IMR-90 (cell line): Measurements from ENCODE around the gene TEX264. TPM values are rescaled to one million over a fixed set of nuclear protein-coding genes. Genes with fewer than 3 reads are reported as not detected.

ENCODE experiments used
- ATAC-seq: fragments of 200-7000 bp; cut with Tn5 transposase; 2 replicates; pipeline ENCODE4 v1.9.1; 2020; ENCODE audit warnings: low read depth, mild to moderate bottlenecking, moderate library complexity
- BruUV-seq: library from RNA; stranded (reverse); fragments of 400-500 nt; replicated peaks from 2 replicates; lab custom pipeline; 2021; lab: Mats Ljungman, UMichigan
- CTCF ChIA-PET: fragments of 300-600 bp; formaldehyde crosslinking; extraction: SDS; loops from one replicate; lab custom pipeline; 2021; ENCODE audit warnings: antibody characterized with exemption; lab: Yijun Ruan, JAX
- POLR2A ChIA-PET: fragments of 300-600 bp; sonication (Branson Sonifier 250); formaldehyde crosslinking; loops from one replicate; lab custom pipeline; 2022; ENCODE audit warnings: antibody characterized with exemption; ENCODE audit not compliant: unreplicated experiment; lab: Charles Lee
- DNase-seq: peaks from one replicate; pipeline ENCODE4 v3.0.0; 2013
- H2AFZ ChIP-seq: replicated peaks from 2 replicates; pipeline ENCODE3; 2013; ENCODE audit warnings: low read length, mild to moderate bottlenecking; ENCODE audit not compliant: poor library complexity
- H2AK5ac ChIP-seq: 2 replicates; pipeline ENCODE4 v1.6.1; 2013; ENCODE audit warnings: low read depth, low read length, inconsistent platforms
- H2AK9ac ChIP-seq: replicated peaks from 2 replicates; pipeline ENCODE3; 2013; ENCODE audit warnings: mild to moderate bottlenecking, low read depth, low read length, moderate library complexity; ENCODE audit not compliant: poor library complexity
- H2BK120ac ChIP-seq: 2 replicates; pipeline ENCODE4 v1.6.1; 2013; ENCODE audit warnings: low read depth, low read length, inconsistent platforms
- H2BK15ac ChIP-seq: 3 replicates; pipeline ENCODE4 v1.6.1; 2013; ENCODE audit warnings: low read depth, low read length, inconsistent platforms
- H2BK20ac ChIP-seq: 2 replicates; pipeline ENCODE4 v1.6.1; 2013; ENCODE audit warnings: low read depth, mild to moderate bottlenecking, inconsistent platforms, low read length, moderate library complexity
- H2BK5ac ChIP-seq: 2 replicates; pipeline ENCODE4 v1.6.1; 2013; ENCODE audit warnings: mild to moderate bottlenecking, low read depth, low read length, inconsistent platforms; ENCODE audit not compliant: poor library complexity, severe bottlenecking
- H3K14ac ChIP-seq: replicated peaks from 2 replicates; pipeline ENCODE4 v1.6.1; 2013; ENCODE audit warnings: low read depth, low read length, inconsistent platforms
- H3K18ac ChIP-seq: 2 replicates; pipeline ENCODE4 v1.6.1; 2013; ENCODE audit warnings: low read depth, low read length, control low read depth
- H3K23ac ChIP-seq: 2 replicates; pipeline ENCODE4 v1.6.1; 2013; ENCODE audit warnings: low read depth, low read length, inconsistent platforms
- H3K27ac ChIP-seq: 2 replicates; pipeline ENCODE4 v1.5.1; 2013; ENCODE audit warnings: mild to moderate bottlenecking, control low read depth, low read length; ENCODE audit not compliant: insufficient read depth
- H3K27me3 ChIP-seq: 2 replicates; pipeline ENCODE4 v1.6.1; 2013; ENCODE audit warnings: low read length; ENCODE audit not compliant: control insufficient read depth, insufficient read depth
- H3K36me3 ChIP-seq: 2 replicates; pipeline ENCODE4 v1.6.1; 2013; ENCODE audit warnings: low read length, mixed read lengths; ENCODE audit not compliant: control insufficient read depth, insufficient read depth
- H3K4ac ChIP-seq: 2 replicates; pipeline ENCODE4 v1.6.1; 2013; ENCODE audit warnings: low read depth, low read length, inconsistent platforms
- H3K4me1 ChIP-seq: 2 replicates; pipeline ENCODE4 v1.6.1; 2013; ENCODE audit warnings: low read length, mixed read lengths; ENCODE audit not compliant: control insufficient read depth, insufficient read depth
- H3K4me2 ChIP-seq: 2 replicates; pipeline ENCODE4 v1.6.1; 2013; ENCODE audit warnings: low read depth, mild to moderate bottlenecking, control low read depth, low read length, moderate library complexity
- H3K4me3 ChIP-seq: 2 replicates; pipeline ENCODE4 v1.5.1; 2013; ENCODE audit warnings: low read depth, mild to moderate bottlenecking, control low read depth, low read length, moderate library complexity; ENCODE audit not compliant: insufficient read depth
- H3K56ac ChIP-seq: 2 replicates; pipeline ENCODE4 v1.6.1; 2013; ENCODE audit warnings: low read length, inconsistent platforms; ENCODE audit not compliant: insufficient read depth; ENCODE audit errors: extremely low read depth
- H3K79me1 ChIP-seq, 2 experiments: 2 replicates each; pipeline ENCODE4 v1.6.1; 2013; ENCODE audit warnings: low read length in 2 of 2, inconsistent platforms in 1 of 2, low read depth in 1 of 2
- H3K9ac ChIP-seq: 2 replicates; pipeline ENCODE4 v1.6.1; 2013; ENCODE audit warnings: low read depth, low read length, control low read depth
- H3K9me1 ChIP-seq: 2 replicates; pipeline ENCODE4 v1.6.1; 2013; ENCODE audit warnings: low read length, inconsistent platforms; ENCODE audit not compliant: insufficient read depth
- H3K9me3 ChIP-seq: 2 replicates; pipeline ENCODE4 v1.6.1; 2013; ENCODE audit warnings: low read length; ENCODE audit not compliant: control insufficient read depth, insufficient read depth
- H4K20me1 ChIP-seq: 2 replicates; pipeline ENCODE4 v1.6.1; 2013; ENCODE audit warnings: low read length, inconsistent platforms; ENCODE audit not compliant: insufficient read depth
- H4K5ac ChIP-seq: 2 replicates; pipeline ENCODE4 v1.6.1; 2013; ENCODE audit warnings: mild to moderate bottlenecking, low read depth, low read length, control low read depth
- H4K8ac ChIP-seq, 2 experiments: 2 replicates each; pipeline ENCODE4 v1.6.1; 2013; ENCODE audit warnings: low read depth in 2 of 2, low read length in 2 of 2, control low read depth in 1 of 2, inconsistent platforms in 1 of 2
- H4K91ac ChIP-seq: 2 replicates; pipeline ENCODE4 v1.6.1; 2013; ENCODE audit warnings: low read depth, low read length, inconsistent platforms; ENCODE audit not compliant: insufficient read depth
- BHLHE40 ChIP-seq: fragments of 150-350 bp; IDR thresholded peaks from 2 replicates; pipeline ENCODE4 v1.6.1; 2016; ENCODE audit warnings: mild to moderate bottlenecking, low read depth, low read length
- CEBPB ChIP-seq: IDR thresholded peaks from 2 replicates; pipeline ENCODE4 v1.6.1; 2012; ENCODE audit warnings: low read depth, low read length, improper control_type of control experiment
- CHD1 ChIP-seq: IDR thresholded peaks from 2 replicates; pipeline ENCODE4 v1.6.1; 2012; ENCODE audit warnings: low read depth, low read length, improper control_type of control experiment
- CTCF ChIP-seq: conservative IDR thresholded peaks from 2 replicates; pipeline ENCODE4 v1.5.1; 2012; ENCODE audit warnings: mild to moderate bottlenecking, low read depth, low read length, improper control_type of control experiment
- MAFK ChIP-seq: IDR thresholded peaks from 2 replicates; pipeline ENCODE4 v1.6.1; 2012; ENCODE audit warnings: low read depth, low read length, improper control_type of control experiment
- MAZ ChIP-seq: IDR thresholded peaks from 2 replicates; pipeline ENCODE4 v1.6.1; 2012; ENCODE audit warnings: low read depth, mild to moderate bottlenecking, low read length, improper control_type of control experiment, moderate library complexity, borderline replicate concordance
- MXI1 ChIP-seq: IDR thresholded peaks from 2 replicates; pipeline ENCODE4 v1.6.1; 2012; ENCODE audit warnings: low read depth, mild to moderate bottlenecking, low read length, moderate library complexity, borderline replicate concordance
- NFE2L2 ChIP-seq: fragments of 150-350 bp; IDR thresholded peaks from 2 replicates; pipeline ENCODE4 v1.6.1; 2016; ENCODE audit warnings: low read depth, mild to moderate bottlenecking, low read length
- POLR2A ChIP-seq: IDR thresholded peaks from 2 replicates; pipeline ENCODE4 v1.6.1; 2012; ENCODE audit warnings: mild to moderate bottlenecking, low read depth, low read length
- RAD21 ChIP-seq: IDR thresholded peaks from 2 replicates; pipeline ENCODE4 v1.6.1; 2012; ENCODE audit warnings: low read length, improper control_type of control experiment
- RCOR1 ChIP-seq: IDR thresholded peaks from 2 replicates; pipeline ENCODE4 v1.6.1; 2012; ENCODE audit warnings: mild to moderate bottlenecking, low read length, improper control_type of control experiment; ENCODE audit not compliant: insufficient replicate concordance
- RFX5 ChIP-seq: IDR thresholded peaks from 2 replicates; pipeline ENCODE4 v1.8.0; 2012; ENCODE audit warnings: low read depth, mild to moderate bottlenecking, low read length, moderate library complexity
- SMC3 ChIP-seq: fragments of 150-350 bp; IDR thresholded peaks from 2 replicates; pipeline ENCODE4 v1.6.1; 2016; ENCODE audit warnings: low read depth, mild to moderate bottlenecking, antibody characterized with exemption, low read length, moderate library complexity
- WGBS, 2 experiments: methylation state at CpG; one replicate each; pipeline versions ENCODE4 v1.1.5 to v1.1.7; 2013; ENCODE audit warnings: missing lambda C conversion rate in 2 of 2; ENCODE audit not compliant: insufficient read length in 1 of 2; ENCODE audit errors: extremely low coverage in 2 of 2; 5-methylcytosine and 5-hydroxymethylcytosine counted together
- dilution Hi-C: fragments of 300-500 bp; cut with HindIII; formaldehyde crosslinking; loops from one replicate; pipeline ENCODE4 v1.14.3; 2018; ENCODE audit warnings: low sequenced_read_pairs; ENCODE audit not compliant: unreplicated experiment
- in situ Hi-C: fragments of 300-500 bp; cut with MboI; formaldehyde crosslinking; loops from 3 replicates; pipeline ENCODE4 v1.14.3; 2019; ENCODE audit warnings: low sequenced_read_pairs, inconsistent platforms, mixed read lengths
- intact Hi-C: fragments of 100-400 bp; cut with micrococcal nuclease; formaldehyde crosslinking; loops from 2 replicates; pipeline ENCODE4 v1.10.0; 2022
- polyA plus RNA-seq, 3 experiments: library from polyadenylated mRNA; depleted of rRNA; stranded (reverse); fragments of >200 nt; gene quantifications; 2 replicates each; pipeline ENCODE4 v1.2.3, GENCODE V29; 2012; ENCODE audit warnings: low replicate concordance in 1 of 3
- total RNA-seq: library from RNA; depleted of rRNA; stranded (reverse); fragments of >200 nt; gene quantifications from 2 replicates; pipeline ENCODE4 v1.2.3, GENCODE V29; 2012
- TF ChIP-seq, protein P1 (sequence below): fragments of 150-350 bp; IDR thresholded peaks from 2 replicates; pipeline ENCODE4 v1.6.1; 2016; ENCODE audit warnings: low read depth, mild to moderate bottlenecking, low read length, moderate library complexity, borderline replicate concordance

Gene TEX264
- total and polyA plus RNA-seq, 2 of the 4 experiments (the other 2 are of a cell fraction), result 30.3 to 45.0 TPM

GRCh38 chr3:51706788-51707731 lies 36.0 kb downstream of the TEX264 start, which contains the start of gene GRM2:
Gene GRM2 (plus strand): TSS chr3:51707068. CDS start chr3:51708984, 1,916 bp downstream.
- Histone ChIP-seq H2BK15ac (no peak within 1 kb of the TSS), H2AK9ac (peak within 1 kb of the TSS; percentile 63), H2BK5ac (no peak within 1 kb of the TSS), H3K23ac (no peak within 1 kb of the TSS; the same call in 1 of the 2 replicates), H3K27ac (no peak within 1 kb of the TSS), H3K9me1 (peaks cover 3% of the 10 kb centered on the region; the same call in 1 of the 2 replicates), H3K4me1 (no peaks in the 10 kb centered on the region), H2BK20ac (no peak within 1 kb of the TSS), H3K14ac (no peak within 1 kb of the TSS), H4K8ac (no peak within 1 kb of the TSS), H3K4ac (no peak within 1 kb of the TSS), H3K9ac (no peak within 1 kb of the TSS), H4K20me1 (peaks cover 21% of the 10 kb centered on the region), H2AFZ (peak within 1 kb of the TSS; percentile 87), H4K5ac (no peak within 1 kb of the TSS), H2AK5ac (no peak within 1 kb of the TSS), H3K79me1 (no peaks in the 10 kb centered on the region), H3K9me3 (no peaks in the 10 kb centered on the region), H3K36me3 (peaks cover 4% of the 10 kb centered on the region; the same call in 1 of the 2 replicates), H3K18ac (no peak within 1 kb of the TSS), H2BK120ac (no peak within 1 kb of the TSS), H3K56ac (no peak within 1 kb of the TSS), H3K4me2 (peak within 1 kb of the TSS; percentile 83), H3K27me3 (peaks cover 15% of the 10 kb centered on the region; the same call in 1 of the 2 replicates), H3K4me3 (peak within 1 kb of the TSS; percentile 29), H4K91ac (no peak within 1 kb of the TSS)
- ChIA-PET CTCF (no interaction called here), POLR2A (interaction anchor here (0.6 kb wide), 1 partner anchor 757 kb away, joined by 4 read pairs; no protein-coding TSS in a partner anchor)
- intact Hi-C loops, result no loop called here
- 8% methylated on average over 18 of the region's 69 CpGs; no CpG with 5 or more reads in 1 of the 2 experiments for WGBS, 2 experiments
- dilution Hi-C loops, result no loop called here
- TF ChIP-seq SMC3, result no peak
- TF ChIP-seq RFX5, result no peak
- no peak for TF ChIP-seq CEBPB
- TF ChIP-seq BHLHE40, result no peak
- no peak for TF ChIP-seq NFE2L2
- TF ChIP-seq, protein P1, sequence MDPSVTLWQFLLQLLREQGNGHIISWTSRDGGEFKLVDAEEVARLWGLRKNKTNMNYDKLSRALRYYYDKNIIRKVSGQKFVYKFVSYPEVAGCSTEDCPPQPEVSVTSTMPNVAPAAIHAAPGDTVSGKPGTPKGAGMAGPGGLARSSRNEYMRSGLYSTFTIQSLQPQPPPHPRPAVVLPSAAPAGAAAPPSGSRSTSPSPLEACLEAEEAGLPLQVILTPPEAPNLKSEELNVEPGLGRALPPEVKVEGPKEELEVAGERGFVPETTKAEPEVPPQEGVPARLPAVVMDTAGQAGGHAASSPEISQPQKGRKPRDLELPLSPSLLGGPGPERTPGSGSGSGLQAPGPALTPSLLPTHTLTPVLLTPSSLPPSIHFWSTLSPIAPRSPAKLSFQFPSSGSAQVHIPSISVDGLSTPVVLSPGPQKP, result no peak
- no peak for TF ChIP-seq CTCF
- TF ChIP-seq POLR2A, result no peak
- TF ChIP-seq MAFK, result no peak
- TF ChIP-seq MXI1, result peak; percentile 86; the same call in 1 of the 2 replicates
- TF ChIP-seq RAD21, result no peak
- peak; percentile 78; the same call in 1 of the 2 replicates for TF ChIP-seq MAZ
- peak; percentile 34 for TF ChIP-seq RCOR1
- TF ChIP-seq CHD1, result no peak
- no TSS peak for BruUV-seq
- ATAC-seq (peak; percentile 99), DNase-seq (peak; percentile 83)
- in situ Hi-C loops, result no loop called here
